Caki2 (cell line): Measurements from ENCODE around the gene CCNJL. TPM values are rescaled to one million over a fixed set of nuclear protein-coding genes. Genes with fewer than 3 reads are reported as not detected.
A peak's percentile ranks its signal among the peaks of the same experiment; 100 is the strongest.

Experiments
- DNase-seq: peaks from one replicate; pipeline ENCODE4 v3.0.0-alpha.2; 2015; ENCODE audit warnings: low read depth
- in situ Hi-C: cut with HindIII; loops from 2 replicates; pipeline ENCODE4 v1.10.0; 2016; ENCODE audit warnings: low sequenced_read_pairs, low pct_unique_long_range_greater_than_20kb, mixed read lengths
- total RNA-seq: library from RNA; depleted of rRNA; stranded (reverse); fragments of >200 nt; shearing (Covaris generic); gene quantifications from 2 replicates; pipeline ENCODE4 v1.2.3, GENCODE V29; 2014; ENCODE audit warnings: low replicate concordance; rRNA removed

The CCNJL gene, protein sequence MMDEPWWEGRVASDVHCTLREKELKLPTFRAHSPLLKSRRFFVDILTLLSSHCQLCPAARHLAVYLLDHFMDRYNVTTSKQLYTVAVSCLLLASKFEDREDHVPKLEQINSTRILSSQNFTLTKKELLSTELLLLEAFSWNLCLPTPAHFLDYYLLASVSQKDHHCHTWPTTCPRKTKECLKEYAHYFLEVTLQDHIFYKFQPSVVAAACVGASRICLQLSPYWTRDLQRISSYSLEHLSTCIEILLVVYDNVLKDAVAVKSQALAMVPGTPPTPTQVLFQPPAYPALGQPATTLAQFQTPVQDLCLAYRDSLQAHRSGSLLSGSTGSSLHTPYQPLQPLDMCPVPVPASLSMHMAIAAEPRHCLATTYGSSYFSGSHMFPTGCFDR
- total RNA-seq, result 4.6 and 5.1 TPM in 2 replicates

DNA sequence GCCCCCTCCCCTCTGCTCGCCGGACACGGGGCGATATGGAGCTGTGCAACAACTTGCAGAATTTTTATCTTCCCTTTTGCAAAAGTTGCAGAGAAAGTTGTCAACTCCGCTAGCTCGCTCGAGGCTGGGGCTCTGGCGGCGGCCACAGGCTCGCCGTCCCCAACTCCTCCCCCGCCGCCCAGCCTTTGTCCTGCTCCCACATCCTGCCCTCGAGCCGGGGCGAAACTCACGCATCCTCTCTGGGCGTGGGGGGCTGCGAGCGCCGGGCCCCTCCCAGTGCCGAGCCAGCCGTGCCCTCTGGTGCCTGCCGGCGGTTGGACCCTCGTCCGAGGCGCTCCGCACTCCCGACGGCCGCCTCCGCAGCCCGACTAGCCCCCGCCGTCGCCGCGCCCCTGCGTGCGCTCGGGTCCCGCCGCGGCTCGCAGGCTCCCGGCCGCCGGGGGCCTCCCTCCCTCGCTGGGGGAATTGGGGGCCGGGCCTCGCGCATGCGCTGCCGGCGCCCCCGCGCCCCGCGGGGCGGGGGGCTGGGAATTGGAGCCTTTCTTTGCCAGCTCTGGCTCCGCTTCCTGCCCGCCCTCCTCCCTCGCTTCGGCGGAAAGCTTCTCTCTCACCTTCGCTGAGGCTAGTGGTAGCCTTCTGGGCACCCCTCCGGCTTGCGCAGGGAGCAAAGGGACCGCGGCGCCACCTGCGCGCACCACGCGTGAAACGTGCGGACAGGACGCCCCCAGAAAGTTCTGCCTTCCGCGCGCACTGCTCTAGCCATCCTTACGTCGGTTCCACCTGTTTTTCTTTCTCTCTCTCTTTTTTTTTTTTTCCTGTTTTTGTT, at the start of gene CCNJL:
Gene CCNJL (minus strand): TSS at position 431 of the 826 bp plus-strand sequence. CDS start 641 bp downstream, outside the sequence.
- peak; percentile 86 for DNase-seq
- in situ Hi-C loops, result no loop called here

DNA sequence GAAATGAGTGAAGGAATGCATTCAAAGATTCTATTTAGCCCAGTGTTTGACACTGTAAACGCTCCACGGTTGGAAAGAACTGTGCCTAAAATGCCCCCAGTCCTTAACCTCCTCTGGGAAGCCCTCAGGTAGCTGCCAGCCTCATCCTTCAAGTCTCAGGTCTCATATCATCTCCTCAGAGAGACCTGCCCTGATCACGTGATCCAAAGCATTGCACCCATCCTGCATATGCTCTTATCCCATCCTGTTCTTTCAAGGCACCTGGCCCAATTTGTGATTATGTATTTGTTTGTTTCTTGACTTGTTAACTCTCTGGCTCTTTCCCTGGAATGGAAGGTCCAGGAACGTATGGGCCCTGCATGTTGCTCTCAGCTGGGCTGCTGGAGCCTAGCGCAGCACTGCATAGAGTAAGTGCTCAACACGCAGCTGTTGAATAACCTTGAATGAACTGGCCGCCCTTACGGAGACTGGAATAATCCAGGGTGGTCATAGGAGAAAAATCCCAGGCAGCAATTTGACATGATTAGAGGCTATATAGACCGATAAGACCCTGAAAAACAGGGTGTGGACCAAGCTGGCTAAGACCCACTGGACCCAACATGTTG, 49.4 kb upstream of the CCNJL start:
- in situ Hi-C loops, result no loop called here
- no peak for DNase-seq

DNA sequence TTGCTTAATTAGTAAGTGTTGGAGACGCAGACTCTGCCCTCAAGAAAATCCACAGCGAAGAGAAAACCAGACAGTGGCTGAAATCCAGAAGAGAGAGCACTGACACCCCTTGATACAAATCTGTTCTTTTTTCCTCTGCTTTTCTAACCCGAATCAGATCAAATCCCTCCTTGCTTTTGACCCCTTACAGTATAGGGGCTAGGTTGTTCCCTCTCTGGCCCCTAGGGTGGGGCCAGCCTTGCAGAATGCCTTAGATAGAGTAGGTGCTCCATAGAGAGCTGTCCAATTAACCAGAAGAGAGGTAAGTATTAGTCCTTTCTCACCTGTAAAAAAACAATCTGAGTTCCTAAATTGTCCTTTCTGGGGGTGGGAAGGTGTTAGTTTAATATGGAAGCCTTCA, 47.9 kb upstream of the CCNJL start:
- in situ Hi-C loops, result no loop called here

DNA sequence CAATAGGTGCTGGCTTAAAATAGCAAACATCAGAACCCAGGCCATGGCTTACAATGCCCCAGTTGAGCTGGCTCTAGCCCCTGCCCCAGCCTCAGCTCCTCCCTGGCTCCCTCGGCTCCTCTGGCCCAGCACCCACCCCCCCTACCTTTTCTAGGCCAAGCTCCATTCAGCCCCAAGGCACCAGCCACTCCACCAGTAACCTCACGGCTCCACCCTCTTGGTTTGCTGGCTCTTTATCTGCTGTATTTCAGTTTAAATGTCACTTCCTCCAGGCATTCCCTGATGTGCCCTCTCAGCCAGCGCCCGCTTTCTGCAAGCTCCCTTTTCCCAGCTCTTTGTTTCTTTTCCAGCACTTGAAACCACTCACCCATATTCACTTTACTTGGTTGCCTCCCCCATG, 47.5 kb upstream of the CCNJL start:
- in situ Hi-C loops, result loop anchor here (10.0 kb wide), 1 partner anchor 175 kb away; no protein-coding TSS in a partner anchor
- no peak for DNase-seq

More for the DNA sequence above, 47.9 kb upstream of the CCNJL start:
- no peak for DNase-seq

DNA sequence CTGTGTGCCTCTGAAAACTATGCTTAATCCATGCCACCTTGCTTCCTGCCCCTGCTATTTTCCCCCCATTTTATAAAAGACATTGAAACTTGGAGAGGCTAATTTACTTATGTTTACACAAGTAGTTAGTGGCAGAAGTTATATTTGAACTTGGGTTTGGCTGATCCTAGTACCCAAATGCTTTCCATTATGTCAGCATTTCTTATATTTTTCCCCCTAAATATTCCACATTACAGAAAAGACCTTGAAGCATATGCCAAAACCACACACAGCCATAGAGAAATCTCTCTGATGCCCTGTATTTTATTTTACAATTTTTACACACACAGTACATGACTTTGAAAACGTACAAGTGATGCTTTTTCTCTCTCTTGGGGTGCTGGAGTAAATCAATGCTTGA, 46.9 kb upstream of the CCNJL start:
- DNase-seq, result no peak
- in situ Hi-C loops, result loop anchor here (10.0 kb wide), 1 partner anchor 174 kb away; no protein-coding TSS in a partner anchor

DNA sequence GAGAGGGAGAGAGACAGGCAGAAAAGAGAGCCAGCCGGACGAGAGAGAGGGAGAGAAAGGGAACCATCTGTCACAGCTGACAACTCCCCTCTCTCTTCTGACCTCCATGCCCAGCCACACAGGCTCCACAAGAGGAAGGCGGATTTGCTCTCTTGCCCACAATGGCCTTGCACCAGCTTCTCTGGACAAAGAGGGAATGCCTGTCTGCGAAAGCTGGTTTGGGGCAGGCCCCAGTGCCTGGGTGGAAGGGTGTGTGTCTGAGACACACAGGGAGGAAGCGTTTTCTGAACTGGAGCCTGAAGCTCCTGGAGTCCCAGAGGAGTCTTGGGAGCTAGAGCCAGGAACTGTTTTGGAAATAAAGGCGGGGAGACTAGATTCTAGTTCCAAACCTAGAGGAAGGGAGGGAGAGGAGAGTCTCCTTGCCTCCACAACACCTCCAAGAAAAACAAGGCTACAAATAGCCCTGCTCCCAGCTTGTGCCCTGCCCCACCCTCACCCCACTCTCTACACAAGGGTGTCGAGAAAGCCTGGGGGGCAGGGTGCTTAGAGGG, 45.6 kb upstream of the CCNJL start:
- DNase-seq, result no peak
- in situ Hi-C loops, result loop anchor here (10.0 kb wide), 1 partner anchor 173 kb away; no protein-coding TSS in a partner anchor

DNA sequence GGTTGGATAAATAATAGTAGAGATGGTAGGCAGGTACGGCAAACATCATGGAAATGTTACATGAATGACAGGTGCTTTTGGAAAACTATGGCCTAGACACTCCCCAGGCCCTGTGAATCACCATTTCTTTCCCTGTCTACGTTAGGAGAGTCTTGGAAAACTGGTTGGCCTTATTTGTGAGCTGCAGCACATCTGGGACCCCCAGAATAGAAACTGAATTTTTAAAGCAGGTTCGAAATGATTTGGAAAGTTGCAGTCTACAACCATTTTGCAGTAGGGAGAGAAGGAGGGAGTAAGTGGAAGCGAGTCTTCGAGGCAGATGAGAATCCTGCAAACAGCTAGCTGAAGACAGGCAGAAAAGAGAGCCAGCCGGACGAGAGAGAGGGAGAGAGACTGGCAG, 45.0 kb upstream of the CCNJL start:
- in situ Hi-C loops, result loop anchor here (10.0 kb wide), 1 partner anchor 173 kb away; no protein-coding TSS in a partner anchor
- DNase-seq, result no peak

DNA sequence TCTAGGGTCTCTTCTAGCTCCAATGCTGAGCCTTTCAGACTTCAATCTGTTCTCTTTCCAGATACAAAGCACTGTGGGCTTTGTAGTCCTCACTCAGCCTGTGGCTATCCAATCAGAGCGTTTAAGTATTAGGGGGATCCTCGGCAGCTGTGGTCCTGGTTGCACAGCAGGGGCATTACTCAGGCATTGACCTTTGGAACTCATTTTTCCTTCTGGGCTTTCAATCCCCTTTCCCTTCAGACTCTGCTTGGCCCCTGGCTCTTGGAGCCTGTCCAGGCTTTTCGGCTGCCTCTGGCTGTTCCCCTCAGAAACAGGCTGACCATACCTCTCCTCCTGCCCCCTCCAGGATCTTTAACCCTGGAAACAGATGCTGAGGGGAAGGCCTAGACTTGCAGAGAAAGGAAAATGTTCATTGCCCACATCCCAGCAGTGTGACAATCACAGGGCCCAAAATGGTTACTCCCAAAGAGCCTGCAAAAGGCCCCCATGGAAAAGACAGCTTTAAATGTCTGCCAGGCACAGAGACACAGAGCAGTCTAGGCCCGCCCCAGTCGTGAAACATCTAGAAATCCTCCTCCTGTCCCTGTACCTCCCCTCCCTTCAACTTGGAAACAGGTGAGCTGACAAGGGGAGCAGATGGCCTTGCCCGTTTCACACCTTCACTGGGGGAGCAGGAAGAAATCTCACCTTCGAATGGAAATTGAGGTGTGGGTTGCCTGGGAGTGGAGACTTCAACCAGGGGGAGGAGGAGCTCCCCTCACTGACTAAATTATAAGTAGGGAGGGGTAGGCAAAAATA, 44.4 kb upstream of the CCNJL start:
- in situ Hi-C loops, result loop anchor here (10.0 kb wide), 1 partner anchor 172 kb away; no protein-coding TSS in a partner anchor
- no peak for DNase-seq

DNA sequence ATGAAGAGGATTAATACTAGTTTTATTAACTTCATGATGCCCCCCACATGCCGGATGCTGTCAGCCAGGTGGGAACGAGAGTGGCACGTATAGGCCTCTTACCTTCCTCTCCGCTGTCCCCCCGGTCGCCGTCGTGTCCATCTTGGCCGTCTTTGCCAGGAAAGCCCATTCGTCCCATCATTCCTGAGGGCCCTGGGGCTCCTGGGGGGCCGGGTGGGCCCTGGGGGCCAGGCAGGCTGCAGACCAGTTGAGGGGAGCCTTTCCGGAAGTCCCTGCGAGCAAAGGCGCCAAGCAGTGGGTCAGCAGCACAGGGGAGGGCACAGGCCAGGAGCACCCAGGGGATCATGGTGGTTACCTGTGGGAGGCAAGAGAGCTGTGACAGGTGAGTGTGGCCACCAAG, 42.3 kb upstream of the CCNJL start:
- in situ Hi-C loops, result loop anchor here (10.0 kb wide), 1 partner anchor 170 kb away; no protein-coding TSS in a partner anchor
- DNase-seq, result no peak

DNA sequence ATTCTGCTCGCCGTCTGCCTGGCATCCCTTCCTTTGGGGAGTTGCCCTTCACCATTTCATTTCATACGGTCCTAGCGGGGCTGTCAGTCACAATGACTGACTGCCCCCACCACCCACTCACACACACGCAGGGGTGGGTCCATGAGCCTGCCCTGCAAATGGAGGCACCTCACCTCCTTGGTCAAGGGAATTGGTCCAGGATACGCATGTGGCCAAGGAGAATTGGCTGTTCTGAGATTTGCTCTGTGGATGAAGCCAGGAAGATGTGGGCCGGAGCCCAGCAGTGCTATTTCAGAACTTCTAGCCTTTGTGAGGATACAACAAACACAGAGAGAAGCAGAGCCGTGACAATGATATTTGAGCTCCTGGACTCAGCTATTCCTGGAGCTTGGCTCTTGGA, 41.0 kb upstream of the CCNJL start:
- DNase-seq, result no peak

DNA sequence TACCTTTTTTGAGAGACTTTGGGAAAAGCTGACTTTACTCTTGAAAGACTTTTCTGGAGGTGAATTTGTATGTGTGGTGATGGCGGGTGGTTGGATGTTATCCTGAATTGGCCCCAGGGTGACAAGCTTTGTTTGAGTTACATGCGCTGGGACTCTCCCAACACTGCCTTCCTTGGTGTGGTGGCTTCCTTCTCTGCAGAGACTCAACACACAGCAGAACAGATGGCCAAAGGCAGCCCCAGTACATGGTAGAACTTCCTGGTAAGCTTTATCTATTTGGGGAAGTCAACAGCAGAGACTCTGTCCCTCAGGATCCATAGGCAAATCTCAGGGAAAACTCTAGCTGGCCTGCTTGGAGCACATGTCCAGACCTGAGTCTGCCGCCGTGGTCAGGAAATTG, 39.9 kb upstream of the CCNJL start:
- in situ Hi-C loops, result loop anchor here (10.0 kb wide), 1 partner anchor 168 kb away; no protein-coding TSS in a partner anchor
- no peak for DNase-seq

More for the DNA sequence above, 41.0 kb upstream of the CCNJL start:
- in situ Hi-C loops, result loop anchor here (10.0 kb wide), 1 partner anchor 169 kb away; no protein-coding TSS in a partner anchor

DNA sequence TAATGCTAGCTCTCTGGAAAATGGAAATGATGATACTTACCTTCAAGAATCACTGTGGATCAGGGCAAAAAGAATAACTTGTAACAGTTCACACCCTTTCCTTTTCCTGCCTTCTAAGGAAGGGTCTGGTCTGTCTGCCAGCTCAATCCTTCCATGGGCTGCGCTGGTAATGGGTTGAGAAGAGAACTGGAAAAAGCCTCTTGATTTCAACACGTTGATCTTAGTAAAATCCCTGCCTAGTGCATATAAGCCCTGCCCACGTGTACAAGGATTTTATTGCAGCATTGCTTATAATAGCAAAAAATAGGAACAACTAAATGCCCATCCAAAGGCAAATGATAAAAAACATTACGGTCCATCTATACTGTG, 37.6 kb upstream of the CCNJL start:
- in situ Hi-C loops, result loop anchor here (10.0 kb wide), 1 partner anchor 165 kb away; no protein-coding TSS in a partner anchor
- DNase-seq, result no peak

DNA sequence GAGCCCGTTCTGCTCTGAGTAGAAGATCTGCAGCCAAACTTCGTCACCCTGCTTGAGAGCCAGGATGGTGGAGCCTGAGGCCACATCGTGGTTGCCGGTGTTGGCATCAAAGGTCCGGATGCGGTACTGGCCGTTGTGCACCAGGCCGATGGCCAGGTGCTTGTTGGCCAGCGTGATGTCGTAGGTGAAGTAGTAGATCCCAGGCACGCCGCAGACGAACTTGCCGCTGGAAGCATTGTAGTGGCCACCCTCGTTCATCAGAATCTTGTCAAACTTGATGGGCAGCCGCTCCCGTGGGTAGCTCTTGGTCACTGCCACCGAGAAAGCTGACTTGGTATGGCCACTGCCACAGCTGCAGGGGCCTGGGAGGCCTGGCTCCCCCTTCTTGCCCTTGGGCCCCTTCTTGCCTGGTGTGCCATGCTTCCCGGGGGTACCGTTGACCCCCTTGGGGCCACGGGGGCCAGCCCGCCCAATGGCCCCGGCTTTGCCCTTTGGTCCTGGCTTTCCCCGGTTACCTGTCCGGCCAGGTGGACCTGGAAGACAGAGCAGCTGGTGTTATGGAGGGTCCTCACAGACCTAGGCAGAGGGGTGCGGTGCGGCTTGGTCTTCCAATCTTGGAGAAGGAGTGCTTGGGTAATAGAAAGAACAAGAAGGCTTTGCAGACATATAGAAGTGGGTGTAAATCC, 37.0 kb upstream of the CCNJL start:
- in situ Hi-C loops, result no loop called here

DNA sequence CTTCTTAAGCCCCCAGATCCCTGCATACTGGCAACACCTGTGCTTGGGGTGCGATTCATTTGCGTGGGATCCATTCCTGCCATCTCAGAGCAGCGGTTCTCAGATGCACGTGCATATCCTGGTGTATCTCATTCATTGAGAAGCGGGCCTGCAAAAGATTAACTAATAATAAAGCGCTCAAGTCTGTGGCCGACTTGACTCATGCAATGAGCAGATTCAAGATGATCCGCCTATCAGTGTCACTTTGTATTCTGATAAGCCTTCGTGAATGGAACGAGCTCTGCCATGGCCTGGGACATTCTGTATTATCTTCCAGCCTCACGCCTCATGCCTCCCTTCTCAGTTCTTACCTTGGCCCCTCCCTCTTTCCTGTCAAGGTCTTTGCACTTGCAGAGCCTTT, 35.7 kb upstream of the CCNJL start:
- in situ Hi-C loops, result no loop called here

More for the DNA sequence above, 37.0 kb upstream of the CCNJL start:
- DNase-seq, result no peak

DNA sequence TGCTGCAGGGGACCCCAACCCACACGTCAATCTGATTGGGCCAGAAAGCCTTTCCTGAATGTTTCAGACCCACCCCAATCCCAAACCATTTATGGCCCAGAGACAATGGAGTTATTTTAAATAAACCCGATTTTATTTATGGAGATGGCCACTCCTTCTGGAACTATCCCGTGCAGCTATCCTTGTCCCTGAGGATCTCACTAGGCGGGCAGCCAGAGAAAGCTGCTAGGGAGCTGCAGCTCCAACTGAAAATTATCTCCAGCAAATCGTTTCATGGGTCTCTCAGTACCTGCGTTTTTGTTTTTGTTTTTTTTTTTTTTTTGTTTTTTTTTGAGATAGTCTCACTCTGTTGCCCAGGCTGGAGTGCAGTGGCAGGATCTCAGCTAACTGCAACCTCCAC, 35.1 kb upstream of the CCNJL start:
- no peak for DNase-seq
- in situ Hi-C loops, result no loop called here

More for the DNA sequence above, 35.7 kb upstream of the CCNJL start:
- no peak for DNase-seq

DNA sequence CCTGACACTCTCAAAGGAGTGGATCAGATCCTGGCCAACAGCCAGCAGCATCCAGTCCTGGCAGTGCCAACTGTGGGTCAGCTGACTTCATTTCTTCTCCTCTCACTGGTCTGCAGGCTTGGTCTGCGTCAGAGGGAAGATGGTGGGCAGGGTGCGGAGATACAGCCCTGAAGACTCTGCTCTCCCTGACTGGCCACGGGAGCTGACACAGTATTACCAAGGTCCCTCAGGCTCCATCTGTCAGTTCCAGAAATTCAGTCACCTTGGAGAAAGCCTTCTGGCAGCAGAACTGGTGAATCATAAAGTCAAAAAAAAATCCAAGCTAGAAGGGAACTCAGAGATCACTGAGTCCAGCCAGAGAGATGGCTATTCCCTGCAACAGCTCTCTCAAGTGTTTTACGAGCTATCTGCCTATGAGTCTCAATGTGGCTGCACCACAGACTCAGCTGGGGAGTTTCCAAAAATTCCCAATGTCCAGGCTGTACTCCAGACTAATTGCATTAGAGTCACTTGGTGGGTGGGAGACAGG, 30.1 kb upstream of the CCNJL start:
- in situ Hi-C loops, result no loop called here
- peak; percentile 46 for DNase-seq
